MM.1S (cell line): ENCODE data around the gene MAGEE1.

Source experiments
- DNase-seq: peaks from one replicate; pipeline ENCODE4 v3.0.0-alpha.2; 2015
- H2AFZ ChIP-seq: fragments of 300-600 bp; sonication (generic); 2 replicates; pipeline ENCODE4 v1.6.0; 2016; ENCODE audit warnings: antibody characterized with exemption, low read length
- H3F3A ChIP-seq: fragments of 300-600 bp; sonication (generic); 2 replicates; pipeline ENCODE4 v1.6.1; 2016; ENCODE audit warnings: mild to moderate bottlenecking, antibody characterized with exemption, low read length, moderate library complexity, mixed read lengths; ENCODE audit not compliant: insufficient read depth
- H3K27ac ChIP-seq: fragments of 300-600 bp; sonication (generic); 2 replicates; pipeline ENCODE4 v1.5.1; 2016; ENCODE audit warnings: mild to moderate bottlenecking, low read length
- H3K27me3 ChIP-seq: fragments of 300-600 bp; sonication (generic); replicated peaks from 2 replicates; pipeline ENCODE4 v1.6.0; 2016; ENCODE audit warnings: low read length; ENCODE audit not compliant: insufficient read depth
- H3K36me3 ChIP-seq: fragments of 300-600 bp; sonication (generic); replicated peaks from 2 replicates; pipeline ENCODE4 v1.6.1; 2016; ENCODE audit warnings: mild to moderate bottlenecking, low read length, mixed read lengths; ENCODE audit not compliant: insufficient read depth
- H3K4me1 ChIP-seq: fragments of 300-600 bp; sonication (generic); 2 replicates; pipeline ENCODE4 v1.6.1; 2016; ENCODE audit warnings: low read length, mixed read lengths
- H3K4me2 ChIP-seq: fragments of 300-600 bp; sonication (generic); 2 replicates; pipeline ENCODE4 v1.6.0; 2016; ENCODE audit warnings: low read depth, low read length
- H3K4me3 ChIP-seq: fragments of 300-600 bp; sonication (generic); 2 replicates; pipeline ENCODE4 v1.5.1; 2016; ENCODE audit warnings: low read length, mixed read lengths
- H3K79me2 ChIP-seq: fragments of 300-600 bp; sonication (generic); 2 replicates; pipeline ENCODE4 v1.6.1; 2016; ENCODE audit warnings: mixed run types, low read length, mixed read lengths
- H3K9ac ChIP-seq: fragments of 300-600 bp; sonication (generic); 2 replicates; pipeline ENCODE4 v1.6.1; 2016; ENCODE audit warnings: low read length, mixed read lengths
- H3K9me2 ChIP-seq: fragments of 300-600 bp; sonication (generic); replicated peaks from 2 replicates; pipeline ENCODE4 v1.6.1; 2016; ENCODE audit warnings: mild to moderate bottlenecking, low read length, mixed read lengths; ENCODE audit not compliant: insufficient read depth
- H3K9me3 ChIP-seq: fragments of 300-600 bp; sonication (generic); replicated peaks from 2 replicates; pipeline ENCODE4 v1.6.1; 2016; ENCODE audit warnings: mild to moderate bottlenecking, low read length, mixed read lengths; ENCODE audit not compliant: insufficient read depth
- H4K20me1 ChIP-seq: fragments of 300-600 bp; sonication (generic); 2 replicates; pipeline ENCODE4 v1.6.1; 2016; ENCODE audit warnings: mild to moderate bottlenecking, low read length, moderate library complexity, mixed read lengths; ENCODE audit not compliant: insufficient read depth
- EZH2 ChIP-seq: fragments of 300-600 bp; sonication (generic); optimal IDR thresholded peaks from 2 replicates; pipeline ENCODE3; 2017; ENCODE audit warnings: low read depth, mild to moderate bottlenecking, antibody characterized with exemption, low read length, mixed read lengths
- EZH2phosphoT487 ChIP-seq: fragments of 300-600 bp; sonication (generic); IDR thresholded peaks from 2 replicates; pipeline ENCODE4 v1.6.1; 2018; ENCODE audit warnings: antibody characterized with exemption, low read length
- TF ChIP-seq, protein P1 (sequence below): fragments of 300-600 bp; sonication (generic); IDR thresholded peaks from 2 replicates; pipeline ENCODE4 v1.5.1; 2016; ENCODE audit warnings: antibody characterized with exemption, low read length, mixed read lengths

MAGEE1 gene

DNA sequence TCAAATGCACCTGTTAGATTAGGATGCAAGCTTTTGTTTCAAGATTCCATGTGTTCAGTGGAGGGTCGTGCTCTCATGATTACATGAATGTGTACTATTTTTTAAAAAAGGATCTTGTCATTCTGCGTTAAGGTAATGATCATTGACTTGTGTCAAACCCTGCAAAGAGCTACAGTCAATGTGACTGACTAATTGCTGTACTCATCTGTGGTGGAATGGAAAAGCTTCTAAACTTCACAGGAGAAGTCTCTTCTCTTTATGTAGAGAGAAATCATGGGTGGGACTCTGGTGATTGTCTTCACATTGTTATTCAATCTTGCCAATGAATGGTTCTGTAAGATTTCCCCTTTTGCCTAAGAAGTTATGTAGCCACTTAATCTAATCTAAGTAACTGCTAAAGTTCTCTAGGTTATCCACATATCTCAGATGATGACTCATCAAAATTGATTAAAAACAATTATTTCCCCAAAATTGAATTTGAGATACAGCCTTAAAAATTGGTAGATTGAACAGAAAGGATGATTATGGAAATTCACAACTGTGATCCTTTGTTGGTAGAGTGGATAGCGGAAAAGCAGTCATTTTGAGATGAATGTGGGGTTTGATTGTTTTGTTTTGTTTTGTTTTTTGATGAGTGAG, 6.7 kb downstream of the MAGEE1 start:
- H3K4me3 ChIP-seq, result no peak overlapping the region
- H3K4me1 ChIP-seq, result peaks cover 15% of the 10 kb centered on the region; the same call in 1 of the 2 replicates
- H3K27me3 ChIP-seq, result no peaks in the 10 kb centered on the region
- H4K20me1 ChIP-seq, result no peaks in the 10 kb centered on the region
- no peak overlapping the region for H3K4me2 ChIP-seq
- H3K27ac ChIP-seq, result no peak overlapping the region
- H3K9me3 ChIP-seq, result no peaks in the 10 kb centered on the region
- no peak overlapping the region for H2AFZ ChIP-seq
- DNase-seq, result no peak
- no peaks in the 10 kb centered on the region for H3K36me3 ChIP-seq
- H3F3A ChIP-seq, result no peaks in the 10 kb centered on the region
- no peak overlapping the region for H3K9ac ChIP-seq
- TF ChIP-seq EZH2phosphoT487, result no peak
- TF ChIP-seq EZH2, result no peak
- TF ChIP-seq, protein P1, sequence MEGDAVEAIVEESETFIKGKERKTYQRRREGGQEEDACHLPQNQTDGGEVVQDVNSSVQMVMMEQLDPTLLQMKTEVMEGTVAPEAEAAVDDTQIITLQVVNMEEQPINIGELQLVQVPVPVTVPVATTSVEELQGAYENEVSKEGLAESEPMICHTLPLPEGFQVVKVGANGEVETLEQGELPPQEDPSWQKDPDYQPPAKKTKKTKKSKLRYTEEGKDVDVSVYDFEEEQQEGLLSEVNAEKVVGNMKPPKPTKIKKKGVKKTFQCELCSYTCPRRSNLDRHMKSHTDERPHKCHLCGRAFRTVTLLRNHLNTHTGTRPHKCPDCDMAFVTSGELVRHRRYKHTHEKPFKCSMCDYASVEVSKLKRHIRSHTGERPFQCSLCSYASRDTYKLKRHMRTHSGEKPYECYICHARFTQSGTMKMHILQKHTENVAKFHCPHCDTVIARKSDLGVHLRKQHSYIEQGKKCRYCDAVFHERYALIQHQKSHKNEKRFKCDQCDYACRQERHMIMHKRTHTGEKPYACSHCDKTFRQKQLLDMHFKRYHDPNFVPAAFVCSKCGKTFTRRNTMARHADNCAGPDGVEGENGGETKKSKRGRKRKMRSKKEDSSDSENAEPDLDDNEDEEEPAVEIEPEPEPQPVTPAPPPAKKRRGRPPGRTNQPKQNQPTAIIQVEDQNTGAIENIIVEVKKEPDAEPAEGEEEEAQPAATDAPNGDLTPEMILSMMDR, result no peak
- no peaks in the 10 kb centered on the region for H3K79me2 ChIP-seq
- H3K9me2 ChIP-seq, result no peaks in the 10 kb centered on the region

- Histone ChIP-seq H3K36me3 (no peaks in the 10 kb centered on the region), H3K9me3 (no peaks in the 10 kb centered on the region), H3F3A (no peaks in the 10 kb centered on the region), H3K27me3 (no peaks in the 10 kb centered on the region), H3K4me3 (no peak overlapping the region), H3K9me2 (no peaks in the 10 kb centered on the region), H2AFZ (no peak overlapping the region), H3K79me2 (no peaks in the 10 kb centered on the region), H3K27ac (no peak overlapping the region), H3K9ac (no peak overlapping the region), H3K4me2 (no peak overlapping the region), H4K20me1 (no peaks in the 10 kb centered on the region), H3K4me1 (no peaks in the 10 kb centered on the region)
- no peak for DNase-seq
- no peak for TF ChIP-seq EZH2
- no peak for TF ChIP-seq EZH2phosphoT487
- TF ChIP-seq, protein P1, result no peak
Measured at GRCh38 chrX:76439188-76439587, 11.7 kb downstream of the MAGEE1 start.

DNA sequence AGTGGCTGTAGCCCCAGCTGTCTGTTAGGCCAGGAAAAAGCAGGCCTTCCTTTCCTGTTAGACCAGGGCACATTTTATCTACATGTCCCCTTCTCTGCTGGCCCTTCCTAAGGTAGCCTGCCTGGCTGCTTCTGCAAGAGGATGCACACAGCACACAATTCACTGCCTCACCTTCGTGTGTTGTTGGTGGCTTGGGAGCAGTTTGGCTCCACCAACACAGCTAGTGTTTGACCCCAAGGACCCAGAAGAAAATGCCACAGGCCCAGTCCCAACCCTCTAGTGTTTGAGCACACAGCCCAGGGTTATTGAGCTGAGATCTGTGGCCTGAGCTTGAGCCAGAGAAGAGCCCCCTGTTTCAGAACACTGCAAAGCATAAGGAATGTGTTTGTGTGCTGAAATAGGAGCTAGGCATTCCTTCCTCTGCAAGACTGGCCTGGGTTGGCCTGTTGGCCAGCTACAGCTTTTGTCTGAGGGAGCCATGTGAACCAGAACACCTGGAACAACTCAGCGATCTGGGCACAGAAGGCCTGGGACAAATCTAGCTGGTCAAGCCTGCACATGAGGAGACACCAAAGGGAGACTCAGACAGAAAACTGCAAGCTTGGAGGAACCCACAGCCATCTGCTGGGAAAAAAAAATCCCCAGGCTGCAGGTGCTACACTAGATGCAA, 26.4 kb downstream of the MAGEE1 start:
- Histone ChIP-seq H4K20me1 (no peaks in the 10 kb centered on the region), H3K4me1 (no peaks in the 10 kb centered on the region), H3K27ac (no peak overlapping the region), H2AFZ (no peak overlapping the region), H3K9ac (no peak overlapping the region), H3K79me2 (no peaks in the 10 kb centered on the region), H3K36me3 (no peaks in the 10 kb centered on the region), H3K9me2 (no peaks in the 10 kb centered on the region), H3K4me2 (no peak overlapping the region), H3K27me3 (no peaks in the 10 kb centered on the region), H3K9me3 (no peaks in the 10 kb centered on the region), H3K4me3 (no peak overlapping the region), H3F3A (no peaks in the 10 kb centered on the region)
- no peak for DNase-seq
- TF ChIP-seq, protein P1, result no peak
- no peak for TF ChIP-seq EZH2phosphoT487
- TF ChIP-seq EZH2, result no peak
